ENCODE data around the gene TRMT61A. TPM values are rescaled to one million over a fixed set of nuclear protein-coding genes. Genes with fewer than 3 reads are reported as not detected.

TRMT61A gene
- total and polyA plus RNA-seq, 10 of the 15 experiments (the other 5 are each of a cell fraction or from before 2014, with no cell fraction given) = 0.11 to 21.9 (median 11.4) TPM

DNA sequence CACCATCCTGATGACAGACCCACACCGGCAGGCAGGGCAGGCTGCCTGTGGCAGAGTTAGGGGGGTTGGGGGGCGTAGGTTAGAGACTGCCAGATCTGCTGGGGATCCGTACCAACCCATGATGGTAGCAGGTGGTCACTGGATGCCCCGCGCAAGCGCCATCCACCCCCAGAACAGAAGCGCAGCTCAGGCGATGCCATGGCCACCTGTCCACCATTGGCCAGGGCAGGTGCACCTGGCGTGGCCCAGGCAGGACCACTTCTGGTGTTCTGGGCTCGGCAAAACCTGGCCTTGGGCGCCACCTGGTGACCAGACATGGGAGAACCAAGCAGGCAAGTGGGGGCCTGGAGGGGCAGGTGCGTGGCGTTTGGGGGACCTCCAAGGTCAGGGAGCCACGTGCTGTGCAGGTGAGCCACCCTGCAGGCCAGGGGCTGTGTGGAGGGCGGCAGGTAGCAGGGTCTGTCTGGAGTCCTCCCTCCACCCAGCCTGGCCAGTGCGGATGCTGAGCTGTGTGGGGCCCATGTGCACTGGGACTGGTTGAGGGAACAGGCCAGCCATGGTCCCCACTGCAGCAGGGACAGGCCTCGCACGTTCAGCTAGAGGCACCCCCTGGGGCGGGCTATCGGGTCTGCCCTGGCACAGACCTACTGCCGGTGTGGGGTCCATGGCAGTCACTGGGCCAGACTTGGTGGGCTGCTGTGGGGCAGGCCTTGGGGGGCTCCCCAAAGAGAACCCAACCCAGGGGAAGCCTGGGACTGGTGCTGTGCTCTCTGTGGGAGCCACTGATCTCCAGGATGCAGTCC is 17.9 kb downstream of the TRMT61A start (continued):
- TF ChIP-seq EP300 (IDR thresholded peaks at IDR 0.05; ENCODE audit: borderline replicate concordance in 1 of 2, control insufficient read depth in 1 of 2, low read depth in 2 of 2, low read length in 2 of 2) = no peak
- TF ChIP-seq NRF1 (conservative IDR thresholded peaks at IDR 0.05; ENCODE audit: low read depth, low read length) = no peak
- no peak for TF ChIP-seq BCL11A (IDR thresholded peaks at IDR 0.05; ENCODE audit: low read depth, low read length)
- no peak for TF ChIP-seq CREB1 (IDR thresholded peaks at IDR 0.05; ENCODE audit: low read depth)
- TF ChIP-seq TCF12 (IDR thresholded peaks at IDR 0.05; ENCODE audit: low read depth, low read length) = peak; percentile 68; the same call in 1 of the 2 replicates
- TF ChIP-seq GATAD2B (conservative IDR thresholded peaks at IDR 0.05; ENCODE audit: low read depth) = 0 out of 2 replicates have a peak, but pooled peaks have one; percentile 37
- TF ChIP-seq RBBP5 (conservative IDR thresholded peaks at IDR 0.05) = no peak
- peak; percentile 42; the same call in 1 of the 2 replicates for TF ChIP-seq LARP7 (IDR thresholded peaks at IDR 0.05)
- peak; percentile 85 to 96 (median 90); a peak in 5 of 6 replicates for TF ChIP-seq CTCF (IDR thresholded peaks at IDR 0.05 in 2 of 3, conservative IDR thresholded peaks at IDR 0.05 in 1 of 3; ENCODE audit: control insufficient read depth in 2 of 3, extremely low read depth in 1 of 3, insufficient read depth in 1 of 3, low read depth in 3 of 3, low read length in 3 of 3)
- no peak for TF ChIP-seq FOXK2 (IDR thresholded peaks at IDR 0.05)
- no peak for TF ChIP-seq NFYB (IDR thresholded peaks at IDR 0.05; ENCODE audit: insufficient read depth, low read depth, low read length)
- TF ChIP-seq PKNOX1 (IDR thresholded peaks at IDR 0.05) = no peak
- TF ChIP-seq IRF3 (IDR thresholded peaks at IDR 0.05) = no peak
- TF ChIP-seq HDAC6 (IDR thresholded peaks at IDR 0.05; ENCODE audit: unreplicated experiment) = no peak
- no peak for TF ChIP-seq CUX1 (IDR thresholded peaks at IDR 0.05; ENCODE audit: insufficient replicate concordance, low read depth, low read length)
- no peak for TF ChIP-seq BRCA1 (IDR thresholded peaks at IDR 0.05; ENCODE audit: low read depth, low read length)
- TF ChIP-seq STAT1 (conservative IDR thresholded peaks at IDR 0.05) = no peak
- no peak for TF ChIP-seq FOXM1 (IDR thresholded peaks at IDR 0.05; ENCODE audit: low read depth, low read length)
- no peak for TF ChIP-seq SREBF1 (IDR thresholded peaks at IDR 0.05; ENCODE audit: low read length)
